Activated CD4-positive, alpha-beta T cell treated with anti-CD3 and anti-CD28 coated beads, Interleukin-2, amount 50 U/mL, for 16 hours (primary cell): Measurements from ENCODE around the gene CRISPLD2.

ENCODE experiments used
- DNase-seq: peaks from one replicate; pipeline ENCODE4 v3.0.0-alpha.2; 2020

Gene CRISPLD2

DNA sequence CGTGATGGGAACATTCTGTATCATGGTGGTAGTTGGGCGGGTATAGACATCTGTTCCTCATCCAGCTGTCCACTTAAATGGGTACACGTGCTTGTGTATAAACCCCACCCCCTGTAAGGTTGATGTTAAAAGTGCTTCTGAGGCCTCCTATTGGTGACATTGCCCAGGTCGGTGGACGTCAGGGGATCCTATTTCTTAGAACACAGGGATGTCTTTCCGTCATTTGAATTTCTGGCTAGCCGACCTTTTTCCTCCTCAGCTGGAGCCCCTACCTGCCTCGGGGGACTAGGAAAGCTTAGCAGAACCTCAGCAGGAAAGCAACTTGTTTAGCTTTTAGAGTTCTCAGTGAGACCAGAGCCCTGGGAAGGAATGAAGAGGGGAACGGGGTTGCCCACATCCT is 16.6 kb upstream of the CRISPLD2 start:
- DNase-seq, result no peak

DNA sequence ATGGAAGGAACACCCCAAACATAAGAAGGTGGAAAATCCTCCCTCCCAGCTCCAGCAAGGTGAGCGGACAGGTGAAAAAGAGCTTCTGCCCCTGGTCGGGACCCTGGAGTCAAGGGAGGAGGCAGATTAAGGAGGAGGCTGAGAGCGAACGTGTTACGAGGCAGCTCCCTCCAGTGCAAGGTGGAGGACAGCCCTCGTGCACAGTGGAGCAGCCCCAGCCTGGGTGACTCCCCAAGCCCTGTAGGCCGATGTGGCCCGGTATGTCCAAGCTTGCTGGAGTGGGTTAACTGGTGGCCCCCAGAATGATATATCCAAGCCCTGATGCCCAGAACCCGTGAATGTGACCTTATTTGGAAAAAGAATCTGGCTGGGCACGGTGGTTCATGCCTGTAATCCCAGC is 15.5 kb upstream of the CRISPLD2 start:
- no peak for DNase-seq

DNA sequence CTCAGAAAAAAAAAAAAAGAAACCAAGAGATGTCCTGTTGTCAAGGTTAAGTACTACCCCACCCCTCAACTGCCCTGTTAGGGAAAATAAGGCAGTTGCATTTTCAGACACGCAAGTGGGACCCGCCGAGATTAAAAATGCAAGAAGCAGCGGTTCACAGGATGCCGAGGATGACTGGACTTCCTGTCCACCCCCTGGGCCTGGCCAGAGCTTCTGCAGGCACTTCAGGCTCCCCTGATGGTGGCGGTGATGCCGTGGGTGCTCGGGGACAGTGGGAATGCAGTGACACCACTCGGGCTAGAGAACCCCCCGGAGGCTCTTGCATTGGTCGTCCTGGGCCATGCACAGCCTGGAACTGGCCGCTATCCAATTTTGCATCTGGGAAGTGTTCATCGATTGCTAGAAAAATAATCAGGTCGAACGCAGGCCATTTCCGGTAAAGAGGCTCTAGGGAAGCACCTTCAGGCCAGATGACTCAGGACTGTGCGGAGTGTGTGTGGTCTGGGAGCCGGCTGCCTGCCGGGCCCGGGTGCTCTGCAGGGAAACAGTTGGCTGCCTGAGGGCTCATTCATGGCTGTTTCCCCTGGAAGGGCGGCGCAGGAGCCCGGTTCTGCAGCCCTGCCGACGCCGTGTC is 13.4 kb upstream of the CRISPLD2 start:
- no peak for DNase-seq

DNA sequence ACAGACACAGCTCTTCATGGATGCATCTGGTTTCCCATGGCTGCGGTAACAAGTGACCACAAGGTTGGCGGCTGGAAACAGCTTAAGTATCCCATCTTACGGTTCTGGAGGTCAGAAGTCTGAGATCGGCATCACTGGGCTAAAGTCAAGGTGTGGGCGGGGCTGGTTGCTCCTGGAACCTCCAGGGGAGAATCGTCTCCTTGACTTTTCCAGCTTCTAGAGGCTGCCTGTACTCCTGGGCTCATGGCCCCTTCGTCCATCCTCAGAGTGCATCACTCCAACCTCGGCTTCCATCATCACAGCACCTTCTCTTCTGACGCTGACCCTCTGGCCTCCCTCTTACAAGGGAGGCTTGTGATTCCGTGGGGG is 12.9 kb upstream of the CRISPLD2 start:
- no peak for DNase-seq

DNA sequence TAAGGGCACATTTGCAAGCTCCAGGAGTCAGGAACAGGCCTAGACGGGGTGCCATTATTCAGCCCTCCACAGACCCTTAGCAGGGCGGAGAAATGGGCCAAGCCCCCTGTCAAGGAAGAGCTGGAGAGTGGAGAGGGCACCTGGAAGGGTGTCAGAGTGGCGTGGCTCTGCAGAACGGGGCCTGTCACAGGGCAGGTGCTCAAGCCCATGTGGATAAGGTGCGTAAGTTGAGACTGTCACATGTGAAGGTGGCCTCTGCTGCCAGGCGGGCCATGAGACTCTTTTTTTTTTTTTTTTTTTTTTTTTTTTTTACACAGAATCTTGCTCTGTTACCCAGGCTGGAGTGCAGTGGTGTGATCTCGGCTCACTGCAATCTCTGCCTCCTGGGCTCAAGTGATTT is 12.0 kb upstream of the CRISPLD2 start:
- DNase-seq, result no peak

DNA sequence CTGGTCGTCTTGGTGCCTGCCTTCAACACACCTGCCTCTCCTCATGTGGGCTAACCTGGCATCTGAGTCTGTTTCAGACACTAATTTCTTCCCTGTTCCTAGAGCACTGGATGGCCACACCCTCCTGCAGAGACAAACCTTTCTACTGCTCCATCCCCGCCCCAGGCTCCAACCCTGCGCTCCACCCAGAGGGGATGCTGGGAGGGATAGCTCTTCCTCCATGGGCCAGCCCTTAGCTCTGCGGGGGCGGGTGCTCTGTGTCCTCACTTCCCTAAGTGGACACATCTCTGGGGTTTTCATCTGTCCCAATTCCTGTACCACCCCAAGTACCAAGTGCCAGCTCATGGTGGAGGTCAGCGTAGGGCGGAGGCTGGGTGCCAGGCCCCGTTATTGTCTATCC is 11.0 kb upstream of the CRISPLD2 start:
- DNase-seq, result no peak

DNA sequence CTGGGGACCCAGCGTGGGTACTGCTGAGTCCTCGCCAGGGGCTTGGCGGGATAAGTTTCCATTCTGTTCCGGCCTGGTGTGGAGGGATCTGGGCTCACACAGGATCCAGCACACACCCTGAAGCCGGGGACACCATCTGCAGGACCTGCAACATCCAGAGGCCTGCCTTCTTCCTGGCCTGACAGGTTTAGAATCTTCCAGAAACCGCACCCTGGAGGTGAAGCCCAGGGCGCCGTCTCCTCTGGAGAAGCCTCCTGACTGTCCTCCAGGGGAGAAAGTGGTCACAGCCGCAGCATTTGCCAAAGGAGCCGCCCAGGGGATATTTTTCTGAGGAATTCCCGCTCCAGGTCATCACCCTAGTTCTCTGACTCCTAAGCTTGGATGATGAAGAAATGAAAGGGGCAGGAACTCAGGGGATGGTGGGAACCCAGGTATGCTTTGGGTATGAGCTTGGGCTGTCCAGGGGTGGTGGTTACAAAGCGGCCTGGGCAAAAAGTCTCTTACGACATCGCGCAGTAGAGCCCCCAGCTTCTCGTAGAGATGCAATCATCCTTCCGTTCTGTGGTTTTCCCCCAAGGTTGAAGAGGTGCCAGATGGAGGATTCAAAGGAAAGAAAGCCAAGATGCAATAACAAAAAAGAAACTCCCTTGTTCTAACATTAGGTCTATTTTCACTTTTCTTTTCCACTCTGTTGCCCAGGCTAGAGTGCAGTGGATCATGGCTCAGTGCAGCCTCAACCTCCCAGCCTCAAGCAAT is 9.1 kb upstream of the CRISPLD2 start:
- peak; percentile 42 for DNase-seq

DNA sequence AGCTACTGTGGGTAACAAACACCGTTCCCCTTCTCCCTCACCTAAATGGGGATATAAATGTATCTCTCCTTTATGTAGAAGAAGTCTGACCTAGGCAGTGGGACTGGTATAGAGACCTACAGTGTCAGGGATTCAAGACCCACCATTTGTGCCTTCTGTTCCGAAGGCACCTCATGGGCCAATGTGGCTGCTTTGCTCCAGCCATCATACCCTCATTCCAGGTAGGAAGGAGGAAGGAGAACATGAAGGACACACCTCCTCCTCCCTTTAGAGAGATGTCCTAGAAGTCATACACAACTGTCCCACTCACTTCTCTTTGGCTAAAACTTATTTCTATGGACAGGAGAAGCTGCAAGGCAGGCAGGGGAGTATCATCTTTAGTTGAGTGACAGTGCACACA is 8.3 kb upstream of the CRISPLD2 start:
- DNase-seq, result no peak

DNA sequence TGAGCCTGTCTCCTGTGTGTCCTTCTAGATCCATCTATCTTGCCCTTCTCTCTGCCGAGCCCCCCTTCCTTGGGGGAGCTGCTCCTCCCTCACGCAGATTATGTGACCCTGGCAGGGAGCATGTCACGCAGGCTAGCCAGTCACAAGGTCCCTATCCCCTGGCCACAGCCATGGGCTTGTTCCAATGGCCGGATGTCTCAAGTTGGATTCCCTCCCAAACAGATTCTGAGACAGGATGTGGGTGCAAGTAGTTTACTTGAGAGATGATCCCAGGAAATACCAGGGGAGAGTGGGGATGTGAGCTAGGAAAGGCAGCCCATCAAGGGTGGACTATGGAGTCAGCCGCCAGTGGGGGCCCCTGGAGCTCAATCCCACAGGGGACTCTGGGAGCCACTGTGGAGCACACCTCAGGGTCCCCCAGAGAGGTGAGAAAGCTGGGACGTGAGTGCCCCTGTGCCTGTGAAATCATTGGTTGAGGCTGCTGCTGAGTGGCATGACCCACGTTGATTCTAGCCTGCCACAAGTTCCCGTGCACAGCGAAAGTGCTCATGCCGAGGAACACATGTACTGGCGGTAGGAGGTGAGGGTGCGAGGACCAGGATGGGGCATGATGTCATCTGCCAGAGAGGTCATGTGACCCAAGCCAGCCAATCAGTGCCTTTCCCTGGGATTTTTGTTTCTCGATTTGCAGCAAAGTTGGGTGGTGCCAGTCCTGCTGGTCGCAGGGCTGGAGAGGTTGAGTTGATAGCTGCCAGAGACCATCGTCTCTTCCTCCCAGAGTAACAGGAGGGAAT is 6.4 kb upstream of the CRISPLD2 start:
- no peak for DNase-seq

DNA sequence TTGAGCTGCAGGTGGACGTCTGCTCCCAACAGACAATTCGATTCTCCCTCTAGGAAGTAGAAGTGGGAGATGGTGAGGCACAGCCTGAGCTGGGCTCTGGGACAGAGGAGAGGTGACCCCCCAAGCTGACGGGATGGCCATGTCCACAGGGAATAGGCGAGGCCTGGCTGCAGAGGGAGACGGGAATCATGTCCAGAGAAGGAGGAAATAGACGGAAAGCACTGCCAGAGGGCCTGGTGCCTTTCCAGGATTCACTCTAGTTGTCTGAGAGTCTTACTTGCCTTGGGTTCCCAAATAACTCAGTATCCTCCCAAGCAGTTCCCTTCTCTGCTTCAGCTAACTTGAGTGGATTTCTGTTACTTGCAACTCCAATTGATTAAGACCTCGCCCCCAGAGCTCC is 4.3 kb upstream of the CRISPLD2 start:
- no peak for DNase-seq

DNA sequence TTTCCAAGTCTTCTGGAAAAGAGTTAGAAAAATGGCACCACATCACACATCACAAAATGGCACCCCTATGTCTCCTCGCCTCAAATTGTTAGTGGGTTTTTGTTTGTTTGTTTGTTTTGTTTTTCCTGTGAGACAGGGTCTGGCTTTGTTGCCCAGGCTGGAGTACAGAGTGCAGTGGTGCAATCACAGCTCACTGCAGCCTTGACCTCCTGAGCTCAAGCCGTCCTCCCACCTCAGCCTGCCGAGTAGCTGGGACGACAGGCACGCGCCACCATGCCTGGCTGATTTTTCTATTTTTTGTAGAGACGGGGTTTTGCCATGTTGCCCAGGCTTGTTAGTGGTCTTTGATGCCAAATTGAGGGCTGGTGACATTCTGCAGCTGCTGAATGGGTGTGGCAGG is 3.8 kb upstream of the CRISPLD2 start:
- no peak for DNase-seq

DNA sequence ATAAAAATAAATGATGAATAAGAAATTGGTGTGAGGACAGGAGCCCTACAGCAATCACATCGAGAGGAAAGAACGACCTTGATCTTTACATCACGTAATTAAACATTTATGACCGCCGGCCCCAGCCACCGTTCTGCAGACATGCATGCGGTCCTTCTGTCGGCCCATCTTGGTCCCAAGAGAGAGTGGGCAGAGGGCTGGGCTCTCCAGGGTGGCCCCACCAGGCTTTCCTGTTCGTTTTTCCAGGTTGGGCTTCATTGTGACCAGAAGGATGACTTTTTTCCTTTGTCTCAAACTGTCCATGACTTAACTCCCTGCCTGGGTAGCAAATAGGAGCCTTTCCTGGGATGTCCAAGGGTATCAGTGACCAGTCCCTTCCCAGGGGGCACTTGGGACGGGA is 3.3 kb upstream of the CRISPLD2 start:
- no peak for DNase-seq

DNA sequence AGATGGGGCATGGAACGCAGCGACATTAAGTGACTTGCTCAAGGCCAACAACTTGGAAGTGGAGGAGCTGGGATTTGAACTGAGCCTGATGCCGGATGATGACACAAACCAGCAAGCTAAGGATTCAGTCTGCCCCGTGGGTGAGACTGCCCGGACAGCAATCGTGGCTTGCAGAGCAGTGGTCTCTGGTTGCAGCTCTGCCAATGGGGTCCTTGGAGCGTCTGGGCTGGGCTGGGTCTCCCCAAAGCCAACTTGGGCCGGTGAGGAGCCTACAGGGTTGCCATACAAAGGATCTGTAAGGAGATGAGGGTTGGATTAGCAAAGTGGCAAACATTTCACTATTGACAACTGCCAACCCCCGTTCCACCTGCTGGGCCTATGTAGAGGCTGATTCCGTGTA is 2.6 kb upstream of the CRISPLD2 start:
- no peak for DNase-seq

DNA sequence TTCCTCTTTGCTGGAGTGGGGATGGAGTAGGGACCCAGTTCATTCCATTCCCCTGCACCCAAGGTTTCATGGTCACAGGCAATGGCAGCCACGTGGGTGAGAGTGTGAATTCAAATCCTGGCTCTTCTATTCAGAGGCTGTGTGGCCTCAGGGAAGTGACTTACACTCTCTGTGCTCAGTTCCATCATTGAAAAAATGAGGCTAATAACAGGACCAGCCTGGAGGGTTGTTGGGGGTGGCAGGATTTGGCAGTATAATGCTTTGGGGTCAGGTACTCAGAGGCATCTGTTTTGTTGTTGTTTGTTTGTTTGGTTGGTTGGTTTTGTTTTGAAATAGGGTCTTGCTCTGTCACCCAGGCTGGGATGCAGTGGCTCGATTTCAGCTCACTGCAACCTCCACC is 2.2 kb upstream of the CRISPLD2 start:
- DNase-seq, result no peak

DNA sequence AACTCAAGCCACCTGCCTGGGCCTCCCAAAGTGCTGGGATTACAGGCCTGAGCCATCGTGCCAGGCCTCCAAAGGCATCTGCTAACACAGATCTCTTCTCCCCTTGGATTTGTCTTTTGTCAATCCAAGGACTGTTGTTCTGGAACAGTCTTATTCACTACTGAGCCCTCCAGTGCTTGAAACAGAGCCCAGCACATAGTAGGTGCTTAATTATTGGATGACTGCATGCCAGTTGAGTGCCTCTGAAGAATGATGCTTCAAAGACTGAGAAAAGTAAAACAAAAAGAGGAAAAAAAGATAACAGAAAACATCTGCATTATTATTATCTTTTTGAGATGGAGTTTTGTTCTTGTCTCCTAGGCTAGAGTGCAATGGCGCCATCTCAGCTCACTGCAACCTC is 1.7 kb upstream of the CRISPLD2 start:
- no peak for DNase-seq

DNA sequence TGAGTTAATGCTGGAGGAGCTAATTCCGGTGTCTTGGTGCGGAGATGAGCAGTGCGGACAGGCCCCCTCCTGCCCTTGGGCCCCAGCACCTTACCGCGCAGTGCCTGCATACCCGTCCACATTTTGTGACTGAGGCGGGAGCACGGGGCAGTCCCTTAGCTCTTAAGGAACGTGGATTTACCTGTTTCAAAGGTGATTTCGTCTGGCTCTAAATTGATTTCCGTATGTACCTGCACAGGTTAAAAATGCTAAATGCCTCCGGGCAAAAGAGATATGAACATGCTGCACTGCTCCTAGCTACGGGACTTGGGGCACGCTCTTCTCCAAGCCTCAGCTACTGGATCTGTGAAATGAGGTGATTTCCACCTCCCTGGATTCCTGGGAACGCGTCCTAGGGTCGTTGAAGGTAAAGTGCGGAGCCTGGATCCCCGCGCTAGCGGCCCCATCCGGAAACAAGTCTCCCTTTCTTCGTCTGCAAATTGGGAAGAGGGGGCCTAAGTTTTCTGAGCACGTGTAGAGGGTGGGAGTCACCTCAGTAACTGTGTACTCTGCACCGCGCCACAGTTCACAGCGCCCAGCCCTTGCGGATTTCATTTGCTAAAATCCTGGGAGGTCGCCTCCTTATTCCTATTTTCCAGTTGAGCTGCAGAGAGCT is 669 bp upstream of the CRISPLD2 start:
- DNase-seq, result no peak

DNA sequence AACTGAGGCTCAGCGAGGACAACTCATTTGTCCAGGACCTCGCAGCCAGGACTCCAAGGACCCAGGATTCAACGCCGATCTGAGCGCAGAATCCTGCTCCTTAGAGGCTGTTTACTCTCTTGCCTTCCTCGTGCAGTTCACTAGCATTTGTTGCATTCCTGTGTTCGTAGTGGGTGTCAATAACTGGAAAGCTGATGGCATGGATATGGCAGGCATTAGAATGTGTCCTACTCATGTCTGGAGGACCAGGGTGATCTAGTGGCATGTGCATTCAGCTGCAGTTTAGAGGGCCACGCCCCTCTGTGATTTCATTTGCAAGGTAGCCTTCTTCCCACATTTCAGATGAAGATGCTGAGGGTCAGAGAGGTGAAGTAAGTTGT is 510 bp downstream of the CRISPLD2 start:
- no peak for DNase-seq

DNA sequence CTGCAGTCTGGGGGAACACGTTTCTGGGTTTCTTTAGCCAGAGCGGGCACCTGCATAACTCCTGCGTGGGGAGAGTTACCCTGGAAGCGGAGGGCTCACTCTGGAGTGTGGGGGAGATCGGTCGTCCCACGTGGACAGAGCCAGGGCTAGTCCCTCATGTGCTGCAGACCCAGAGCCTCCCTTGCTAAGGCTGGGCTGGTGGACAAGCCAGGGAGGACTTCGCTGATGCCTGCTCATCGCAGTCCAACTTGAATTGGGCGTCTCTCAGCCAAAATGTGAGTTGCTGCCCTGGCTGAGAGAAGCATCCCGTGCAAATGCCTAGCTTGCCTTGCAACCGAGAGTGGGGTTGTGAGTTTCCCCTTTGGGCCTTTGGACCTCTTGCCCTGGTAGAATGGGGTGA is 986 bp downstream of the CRISPLD2 start:
- no peak for DNase-seq

DNA sequence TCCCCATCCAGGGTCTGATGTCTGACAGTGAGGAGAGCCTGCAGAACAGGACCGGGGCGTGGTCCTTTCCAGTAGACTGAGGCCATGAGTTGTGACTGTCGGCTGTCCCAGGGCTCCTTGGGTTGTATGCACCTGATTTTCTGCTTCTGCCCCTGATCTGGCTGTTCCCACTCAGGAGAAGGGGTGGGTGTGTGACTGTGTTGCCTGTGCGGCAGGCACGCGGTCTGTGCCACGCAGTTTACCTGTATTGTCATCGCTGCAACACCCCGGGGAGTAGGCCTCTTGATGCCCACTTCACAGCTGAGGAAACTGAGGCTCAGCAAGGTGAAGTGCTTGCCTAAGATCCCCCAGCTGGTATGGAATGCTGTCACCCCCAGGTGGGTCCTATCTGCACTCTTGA is 1.4 kb downstream of the CRISPLD2 start:
- no peak for DNase-seq

DNA sequence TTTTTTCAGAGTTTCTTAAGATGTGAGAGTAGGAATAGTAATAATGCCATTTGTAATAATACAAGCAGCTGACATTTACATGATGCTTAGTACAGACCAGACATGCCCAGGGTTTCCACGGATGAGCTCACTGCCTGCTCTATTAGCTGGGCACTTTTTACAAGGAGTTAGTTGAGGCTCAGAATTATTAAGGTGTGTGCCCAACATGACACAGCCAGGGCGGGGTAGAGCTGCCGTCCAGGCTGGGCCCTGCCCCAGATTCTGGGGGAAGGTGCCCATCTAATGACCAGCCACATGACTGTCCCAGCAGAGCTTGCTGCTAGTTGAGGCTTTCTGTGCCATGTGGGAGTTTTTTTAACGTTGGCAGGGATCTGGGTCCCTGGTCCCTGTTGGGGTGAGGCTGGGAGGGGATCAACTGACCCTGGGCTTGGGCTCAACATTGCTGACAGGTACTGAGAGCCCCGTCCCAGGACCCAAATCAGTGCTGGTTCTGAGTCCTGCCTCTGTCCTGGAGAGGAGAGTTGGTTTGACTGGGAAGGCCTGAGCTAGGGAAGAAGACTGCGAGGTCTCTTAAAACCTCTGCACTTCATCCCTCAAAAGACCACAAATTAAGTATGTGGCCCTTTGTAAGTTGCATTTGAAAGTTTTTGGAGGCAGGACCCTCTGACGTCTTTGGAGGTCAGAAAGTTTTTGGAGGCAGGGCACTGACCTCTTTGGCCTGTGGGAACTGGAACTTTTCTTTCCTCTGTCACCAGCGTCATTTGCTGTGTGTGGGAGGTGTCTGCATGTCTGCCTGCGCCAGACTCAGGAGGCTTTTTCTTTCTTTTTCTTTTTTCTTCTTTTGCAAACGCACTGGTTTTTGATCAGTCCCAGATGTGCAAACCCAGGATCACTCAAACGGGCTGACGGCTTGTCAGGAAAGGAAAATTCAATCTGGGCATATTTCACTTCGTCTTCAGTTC is 2.2 kb downstream of the CRISPLD2 start:
- no peak for DNase-seq

DNA sequence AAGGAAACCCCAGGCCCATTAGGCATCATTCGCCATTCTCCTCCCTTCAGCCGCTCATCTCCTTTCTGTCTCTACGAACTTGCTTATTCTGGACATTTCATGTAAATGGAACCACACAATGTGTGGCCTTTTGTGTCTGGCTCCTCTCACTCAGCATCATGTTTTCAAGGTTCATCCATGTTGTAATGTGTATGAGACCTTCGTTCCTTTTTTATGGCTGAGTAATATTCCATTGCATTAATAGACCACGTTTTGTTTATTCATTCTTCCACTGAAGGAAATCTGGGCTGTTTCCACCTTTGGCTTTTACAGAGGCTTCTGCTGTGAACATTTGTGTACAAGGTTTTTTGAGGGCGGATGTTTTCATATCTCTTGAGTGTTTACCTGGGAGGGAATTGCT is 3.2 kb downstream of the CRISPLD2 start:
- no peak for DNase-seq

DNA sequence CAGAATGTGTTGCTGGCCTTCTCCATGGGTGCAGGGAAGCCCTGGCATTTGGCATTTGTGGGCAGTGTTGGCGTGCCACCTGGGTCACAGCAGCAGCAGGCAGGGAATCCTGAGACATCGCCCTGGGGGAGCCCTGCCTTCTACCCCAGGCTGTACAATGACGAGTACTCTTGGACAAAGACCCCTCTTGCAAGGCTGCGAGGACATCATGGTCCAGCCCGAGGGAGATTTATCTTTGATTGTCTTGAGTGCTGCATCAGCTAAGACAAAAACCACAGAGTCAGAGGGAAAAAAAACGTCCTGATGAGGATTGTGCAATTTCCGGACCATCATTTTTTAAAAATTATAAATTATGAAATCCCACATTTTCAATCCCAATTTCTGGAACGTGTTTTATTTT is 3.7 kb downstream of the CRISPLD2 start:
- no peak for DNase-seq

DNA sequence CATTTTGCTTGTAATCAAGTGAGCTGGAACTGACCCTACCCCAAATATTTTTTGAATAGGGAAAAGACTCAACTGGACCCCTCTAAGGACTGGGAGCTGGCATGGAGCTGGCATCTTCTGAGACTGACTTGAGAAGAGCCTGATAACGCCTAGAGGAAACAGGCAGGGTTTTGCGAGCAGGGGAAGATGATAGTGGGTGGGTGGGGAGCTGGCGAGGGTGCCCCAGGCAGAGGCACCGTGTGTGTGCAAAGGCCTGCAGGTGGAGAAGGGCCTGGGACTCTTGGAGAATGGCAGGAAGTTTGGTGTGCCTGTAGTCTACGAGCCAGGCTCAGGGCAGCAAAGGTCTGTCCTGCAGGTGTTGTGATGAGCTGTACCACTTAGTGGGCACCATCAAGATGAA is 4.1 kb downstream of the CRISPLD2 start:
- DNase-seq, result no peak
